ENCODE measurements around the gene UNC45A.

GRCh38 chr15:90960298-90961091 lies 25.4 kb downstream of the UNC45A start:
- TF ChIP-seq EZH2 (IDR thresholded peaks at IDR 0.05) (no peak), POLR2AphosphoS5 (IDR thresholded peaks at IDR 0.05; ENCODE audit: borderline replicate concordance, low read depth, low read length) (no peak; the same call in 1 of the 2 replicates)

Data from SK-N-MC (cell line).